DND-41 (cell line): ENCODE measurements around the gene TMEM242.

Source experiments
- EZH2 ChIP-seq: IDR thresholded peaks from 3 replicates; pipeline ENCODE4 v1.6.1; 2012; ENCODE audit warnings: borderline replicate concordance, low read depth, mild to moderate bottlenecking, moderate library complexity, low read length, inconsistent platforms; ENCODE audit not compliant: severe bottlenecking
- TF ChIP-seq, protein P1 (sequence below): IDR thresholded peaks from 2 replicates; pipeline ENCODE4 v1.5.1; 2012; ENCODE audit warnings: borderline replicate concordance, low read length, moderate library complexity, mild to moderate bottlenecking; ENCODE audit not compliant: poor library complexity, severe bottlenecking; ENCODE audit errors: extremely low read depth

DNA sequence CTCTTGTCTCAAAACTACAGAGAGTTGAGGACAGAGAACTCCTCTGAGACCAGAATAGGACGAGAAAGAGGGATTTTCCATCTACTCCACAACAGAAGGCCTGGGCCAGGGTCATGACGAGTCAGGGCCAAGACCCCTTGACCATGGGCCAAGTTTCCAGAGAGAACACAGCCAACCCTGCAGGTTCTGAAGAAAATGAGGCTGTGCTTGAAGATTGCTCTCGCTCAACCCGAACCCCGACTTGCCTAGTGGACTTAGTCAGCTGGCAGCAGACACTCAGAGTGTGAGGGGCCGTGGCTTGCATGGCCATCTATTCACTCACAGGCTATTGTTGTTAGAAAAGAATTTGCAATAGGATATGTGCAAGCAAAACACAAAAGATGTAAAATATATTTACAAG is 54.5 kb downstream of the TMEM242 start:
- TF ChIP-seq, protein P1, sequence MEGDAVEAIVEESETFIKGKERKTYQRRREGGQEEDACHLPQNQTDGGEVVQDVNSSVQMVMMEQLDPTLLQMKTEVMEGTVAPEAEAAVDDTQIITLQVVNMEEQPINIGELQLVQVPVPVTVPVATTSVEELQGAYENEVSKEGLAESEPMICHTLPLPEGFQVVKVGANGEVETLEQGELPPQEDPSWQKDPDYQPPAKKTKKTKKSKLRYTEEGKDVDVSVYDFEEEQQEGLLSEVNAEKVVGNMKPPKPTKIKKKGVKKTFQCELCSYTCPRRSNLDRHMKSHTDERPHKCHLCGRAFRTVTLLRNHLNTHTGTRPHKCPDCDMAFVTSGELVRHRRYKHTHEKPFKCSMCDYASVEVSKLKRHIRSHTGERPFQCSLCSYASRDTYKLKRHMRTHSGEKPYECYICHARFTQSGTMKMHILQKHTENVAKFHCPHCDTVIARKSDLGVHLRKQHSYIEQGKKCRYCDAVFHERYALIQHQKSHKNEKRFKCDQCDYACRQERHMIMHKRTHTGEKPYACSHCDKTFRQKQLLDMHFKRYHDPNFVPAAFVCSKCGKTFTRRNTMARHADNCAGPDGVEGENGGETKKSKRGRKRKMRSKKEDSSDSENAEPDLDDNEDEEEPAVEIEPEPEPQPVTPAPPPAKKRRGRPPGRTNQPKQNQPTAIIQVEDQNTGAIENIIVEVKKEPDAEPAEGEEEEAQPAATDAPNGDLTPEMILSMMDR = no peak
- TF ChIP-seq EZH2 = no peak
